Prostate gland (tissue), 1 donor: ENCODE data around the gene MT1E.

Experiments used
- POLR2A ChIP-seq: fragments of 450-650 bp; IDR thresholded peaks from one replicate; pipeline ENCODE4 v1.6.1; 2016; ENCODE audit warnings: antibody characterized with exemption, mild to moderate bottlenecking
- POLR2AphosphoS5 ChIP-seq: sonication (generic); formaldehyde crosslinking; IDR thresholded peaks from one replicate; pipeline ENCODE4 v1.6.1; 2017; ENCODE audit warnings: antibody characterized with exemption

- no peak for TF ChIP-seq POLR2AphosphoS5
- no peak for TF ChIP-seq POLR2A
Measured at GRCh38 chr16:56633535-56633934, 8.0 kb downstream of the MT1E start.
